Measurements from ENCODE around the gene PTPRN2. TPM values are rescaled to one million over a fixed set of nuclear protein-coding genes. Genes with fewer than 3 reads are reported as not detected.

Gene PTPRN2
- total and polyA plus RNA-seq, 2 of the 8 experiments (the other 6 are each of a cell fraction or from before 2014, with no cell fraction given), result 2.6 to 4.5 TPM

DNA sequence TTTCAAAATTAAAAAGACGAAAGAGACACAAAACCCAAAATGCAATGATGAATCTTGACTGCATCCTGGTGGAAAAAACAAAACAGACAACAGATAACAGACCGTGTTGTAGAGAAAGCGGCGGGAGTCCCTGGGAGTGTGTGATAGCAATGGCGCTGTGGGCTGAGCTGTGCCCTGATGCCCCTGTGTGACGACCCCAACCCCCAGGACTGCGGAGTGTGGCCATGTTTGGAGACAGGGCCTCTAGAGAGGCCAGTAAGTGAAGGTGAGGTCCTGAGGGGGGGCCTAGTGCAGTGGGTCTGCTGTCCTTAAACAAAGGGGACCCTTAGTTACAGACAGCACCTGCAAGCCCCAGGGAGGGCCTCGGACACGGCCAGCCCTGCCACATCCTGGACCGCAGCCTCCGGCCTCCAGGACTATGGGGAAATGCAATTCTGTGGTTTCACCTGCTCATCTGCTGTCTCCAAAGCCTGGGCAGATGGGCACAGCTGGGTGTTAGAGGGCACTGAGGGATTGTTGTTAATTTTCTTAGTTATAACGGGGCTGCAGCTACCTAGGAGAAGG lies 973.1 kb downstream of the PTPRN2 start:
- H3K36me3 ChIP-seq (ENCODE audit: control insufficient read depth in 2 of 4, insufficient read depth in 4 of 4, low read length in 3 of 4), result no peaks in the 10 kb centered on the region
- no peak for DNase-seq (ENCODE audit: low read depth in 1 of 2, low spot score in 2 of 2)
- POLR2A ChIA-PET (ENCODE audit: partially characterized antibody), result no interaction called here
- TF ChIP-seq ASH2L (IDR thresholded peaks at IDR 0.05; ENCODE audit: low read length), result no peak
- TF ChIP-seq HDAC2 (IDR thresholded peaks at IDR 0.05; ENCODE audit: borderline replicate concordance in 1 of 2, low read depth in 2 of 2, low read length in 2 of 2), result no peak
- no peak for TF ChIP-seq SUZ12 (IDR thresholded peaks at IDR 0.05; ENCODE audit: low read length)
- no peak for TF ChIP-seq BCL11A (IDR thresholded peaks at IDR 0.05; ENCODE audit: low read depth in 2 of 2, low read length in 2 of 2)
- no peak for TF ChIP-seq SIX5 (IDR thresholded peaks at IDR 0.05; ENCODE audit: low read depth, low read length)
- TF ChIP-seq SIN3A (conservative IDR thresholded peaks at IDR 0.05 in 1 of 2, IDR thresholded peaks at IDR 0.05 in 1 of 2; ENCODE audit: low read depth in 1 of 2, low read length in 2 of 2), result no peak
- TF ChIP-seq NRF1 (IDR thresholded peaks at IDR 0.05; ENCODE audit: low read depth, low read length), result no peak
- TF ChIP-seq EGR1 (IDR thresholded peaks at IDR 0.05; ENCODE audit: borderline replicate concordance, low read depth, low read length), result no peak
- no peak for TF ChIP-seq BRCA1 (IDR thresholded peaks at IDR 0.05; ENCODE audit: low read depth, low read length)
- no peak for TF ChIP-seq KDM5A (IDR thresholded peaks at IDR 0.05; ENCODE audit: low read length)
- no peak for TF ChIP-seq CTBP2 (IDR thresholded peaks at IDR 0.05; ENCODE audit: borderline replicate concordance, insufficient read depth, insufficient read length, low read length)
- no peak for TF ChIP-seq TAF1 (IDR thresholded peaks at IDR 0.05; ENCODE audit: low read depth, low read length)
- no peak for TF ChIP-seq NANOG (IDR thresholded peaks at IDR 0.05; ENCODE audit: insufficient read depth, low read depth, low read length, poor library complexity, severe bottlenecking)
- no peak for TF ChIP-seq MAFK (IDR thresholded peaks at IDR 0.05; ENCODE audit: low read depth, low read length)

More for the DNA sequence above, 973.1 kb downstream of the PTPRN2 start:
- Histone ChIP-seq H3K4me3 (ENCODE audit: extremely low read depth in 1 of 4, insufficient read depth in 2 of 4, low read depth in 3 of 4, low read length in 4 of 4) (no peak overlapping the region), H2AFZ (ENCODE audit: low read length) (no peak overlapping the region), H3K18ac (ENCODE audit: extremely low read depth, low read length) (no peak overlapping the region), H3K27me3 (replicated peaks in 1 of 4; ENCODE audit: control insufficient read depth in 3 of 4, extremely low read depth in 1 of 4, insufficient read depth in 3 of 4, low read length in 3 of 4) (no peaks in the 10 kb centered on the region; a peak in 3 of 7 replicates), H3K56ac (replicated peaks; ENCODE audit: insufficient read length, low read depth, low read length) (no peak overlapping the region), H4K91ac (replicated peaks; ENCODE audit: insufficient read length, low read length) (no peak overlapping the region), H3K79me2 (ENCODE audit: control insufficient read depth in 1 of 2, insufficient read depth in 2 of 2, low read length in 2 of 2) (no peaks in the 10 kb centered on the region), H2AK5ac (ENCODE audit: low read depth, low read length) (no peak overlapping the region), H2BK12ac (ENCODE audit: low read depth, low read length) (no peak overlapping the region), H2BK5ac (ENCODE audit: low read depth, low read length) (no peak overlapping the region), H3K23me2 (ENCODE audit: low read depth, low read length) (no peaks in the 10 kb centered on the region), H4K20me1 (replicated peaks in 1 of 2; ENCODE audit: control insufficient read depth in 1 of 2, insufficient read depth in 2 of 2, low read length in 2 of 2) (no peaks in the 10 kb centered on the region), H3K9ac (replicated peaks in 1 of 4; ENCODE audit: extremely low read depth in 1 of 4, low read depth in 3 of 4, low read length in 3 of 4) (no peak overlapping the region), H3K79me1 (ENCODE audit: low read depth, low read length) (no peaks in the 10 kb centered on the region), H4K8ac (ENCODE audit: extremely low read depth, insufficient read depth, low read length) (no peak overlapping the region), H3K9me3 (ENCODE audit: insufficient read depth in 2 of 2, low read depth in 1 of 2, low read length in 1 of 2) (no peaks in the 10 kb centered on the region; a peak in 1 of 4 replicates), H4K5ac (ENCODE audit: insufficient read length, low read depth, low read length) (no peak overlapping the region), H3K23ac (ENCODE audit: insufficient read length) (no peak overlapping the region), H2BK120ac (replicated peaks; ENCODE audit: low read depth, low read length) (no peak overlapping the region), H3K4ac (replicated peaks; ENCODE audit: insufficient read length, low read depth, low read length) (no peak overlapping the region), H3K14ac (ENCODE audit: insufficient read length) (no peak overlapping the region), H3K4me1 (replicated peaks in 1 of 4; ENCODE audit: control insufficient read depth in 3 of 4, insufficient read depth in 4 of 4, low read length in 3 of 4) (no peaks in the 10 kb centered on the region), H2BK20ac (ENCODE audit: low read length) (no peak overlapping the region), H2BK15ac (ENCODE audit: low read length) (no peak overlapping the region), H3K27ac (ENCODE audit: low read depth, low read length) (no peak overlapping the region), H3K4me2 (ENCODE audit: insufficient read depth in 1 of 2, low read depth in 2 of 2, low read length in 2 of 2) (no peak overlapping the region)
- FAIRE-seq, result no peak
- 88% methylated on average over 12 of the region's 12 CpGs; no CpG with 5 or more reads in 1 of the 2 experiments for WGBS, 2 experiments (ENCODE audit: extremely low coverage in 1 of 2, insufficient coverage in 1 of 2, insufficient read length in 1 of 2, insufficient replicate concordance in 2 of 2, low coverage in 1 of 2, low lambda C conversion rate in 2 of 2, missing lambda C conversion rate in 1 of 2)
- CTCF ChIA-PET (ENCODE audit: partially characterized antibody), result interaction anchor here (1.0 kb wide), 1 partner anchor 12 kb away, joined by 3 read pairs; no protein-coding TSS in a partner anchor

All from H1 (cell line).